ENCODE measurements around the gene TCTN1.
"Not testable (repeated sequence)": the region's sequence is repeated elsewhere in the genome, so short reads cannot be mapped to it uniquely, and the experiment has no call there.

TCTN1 gene

GRCh38 chr12:110587102-110587501, 26.8 kb upstream of the TCTN1 start:
- not testable (repeated sequence) for DNase-seq

DNA sequence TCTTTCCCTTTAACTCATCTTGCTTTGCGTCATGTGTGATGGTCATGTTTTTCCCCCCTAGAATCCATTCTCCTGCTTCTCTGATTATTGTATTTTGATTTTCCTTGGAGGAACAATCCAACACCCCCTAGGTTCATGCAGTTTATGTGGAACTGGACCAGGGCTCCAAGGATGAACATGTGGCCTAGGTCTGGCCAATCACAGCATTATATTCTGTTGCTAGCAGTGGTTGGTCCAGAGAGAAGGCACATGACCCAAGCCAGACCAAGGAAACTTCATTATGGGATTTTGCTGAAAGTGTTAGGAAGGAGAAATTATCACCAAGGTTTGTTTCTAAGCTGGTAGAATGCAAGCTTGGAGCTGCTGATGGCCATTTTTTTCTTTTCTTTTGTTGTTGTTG, 23.9 kb upstream of the TCTN1 start:
- DNase-seq: no peak

DNA sequence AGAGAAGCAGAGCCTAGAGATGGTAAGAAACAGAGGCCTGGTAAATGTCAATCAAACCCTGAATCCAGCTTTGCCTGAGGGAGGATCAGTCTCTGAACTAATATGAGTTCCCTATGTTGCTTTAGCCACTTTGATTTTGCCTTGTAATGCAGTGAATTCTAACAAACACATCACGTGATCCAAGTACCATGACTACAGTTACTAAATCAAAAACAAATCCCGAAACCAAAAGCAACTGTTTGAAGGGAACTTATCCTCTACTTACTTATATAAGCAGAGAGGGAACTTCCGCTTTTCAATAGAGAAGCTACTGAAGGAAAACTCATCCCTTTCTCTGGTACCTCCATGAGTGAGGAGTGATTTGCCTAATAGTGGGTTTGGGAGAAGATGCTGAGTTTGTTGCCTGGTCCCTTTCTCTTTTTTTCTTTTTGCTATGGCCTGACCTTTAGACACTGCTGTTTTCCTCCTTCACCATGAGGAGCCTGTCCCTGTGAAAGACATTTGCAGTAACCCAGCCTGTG, 23.1 kb upstream of the TCTN1 start:
- DNase-seq: no peak

DNA sequence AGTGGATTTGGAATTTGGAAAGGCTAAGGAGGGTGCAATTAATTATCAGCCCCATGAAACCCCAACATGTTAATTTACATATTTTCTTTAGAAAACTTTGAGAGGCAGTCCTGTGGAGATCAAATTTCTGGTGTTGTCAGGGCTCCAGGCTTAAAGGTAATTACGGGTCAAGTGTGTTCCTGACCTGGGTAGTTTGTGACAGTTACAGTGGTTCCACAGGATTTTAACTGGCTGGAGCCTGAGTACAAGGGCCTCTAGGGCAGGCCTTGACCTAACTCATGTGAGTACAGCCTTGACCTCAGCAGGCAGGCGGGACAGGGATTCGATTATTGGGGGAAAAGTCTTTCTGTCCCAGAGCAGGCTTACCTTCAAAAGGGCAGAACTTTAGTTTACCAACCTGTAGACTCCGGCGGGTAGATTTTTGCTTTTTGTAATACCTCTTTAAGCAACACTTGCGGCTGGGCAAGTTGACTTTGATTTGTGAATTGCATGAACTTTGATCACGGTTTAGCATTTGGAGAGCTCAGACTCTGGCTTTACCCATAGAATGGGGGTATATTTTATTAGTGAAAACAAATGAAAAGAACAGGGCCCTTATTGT, 22.4 kb upstream of the TCTN1 start:
- no peak for DNase-seq

DNA sequence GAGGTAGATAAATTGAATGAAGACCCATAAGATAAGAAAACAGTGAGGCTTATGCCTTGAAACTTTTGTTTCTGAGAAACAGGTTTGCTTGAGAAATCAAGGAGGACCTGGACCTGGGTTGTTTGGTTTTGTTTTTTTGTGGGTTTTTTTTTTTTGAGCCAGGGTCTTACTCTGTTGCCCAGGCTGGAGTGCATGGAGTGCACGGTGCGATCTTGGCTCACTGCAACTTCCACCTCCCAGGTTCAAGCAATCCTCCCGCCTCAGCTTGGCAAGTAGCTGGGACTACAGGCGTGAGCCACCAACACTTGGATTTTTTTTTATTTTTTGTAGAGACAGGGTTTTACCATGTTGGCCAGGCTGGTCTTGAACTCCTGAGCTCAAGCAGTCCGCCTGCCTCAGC, 21.9 kb upstream of the TCTN1 start:
- DNase-seq: no peak

GRCh38 chr12:110592919-110593318, 21.0 kb upstream of the TCTN1 start:
- not testable (repeated sequence) for DNase-seq

- no peak for DNase-seq
Measured at GRCh38 chr12:110597885-110598284, 16.0 kb upstream of the TCTN1 start.

DNA sequence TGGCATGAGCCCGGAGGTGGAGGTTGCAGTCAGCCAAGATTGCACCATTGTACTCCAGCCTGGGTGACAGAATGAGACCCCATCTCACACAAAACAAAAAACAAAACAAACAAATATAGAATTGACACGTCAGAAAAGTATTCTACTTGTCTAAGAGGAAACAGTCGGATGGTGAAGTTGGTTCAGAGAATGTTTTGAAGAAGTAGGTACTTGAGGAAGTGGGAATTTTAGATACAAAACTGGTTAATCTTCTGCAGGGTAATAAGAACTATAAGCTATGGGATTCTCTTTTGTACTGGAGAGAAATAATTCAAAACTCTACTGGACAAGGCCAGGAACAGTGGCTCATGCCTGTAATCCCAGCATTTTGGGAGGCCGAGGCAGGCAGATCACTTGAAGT, 14.6 kb upstream of the TCTN1 start:
- no peak for DNase-seq

- DNase-seq: peak in 1 of 2 experiments; percentile 58
Measured at GRCh38 chr12:110600254-110600653, 13.7 kb upstream of the TCTN1 start.

DNA sequence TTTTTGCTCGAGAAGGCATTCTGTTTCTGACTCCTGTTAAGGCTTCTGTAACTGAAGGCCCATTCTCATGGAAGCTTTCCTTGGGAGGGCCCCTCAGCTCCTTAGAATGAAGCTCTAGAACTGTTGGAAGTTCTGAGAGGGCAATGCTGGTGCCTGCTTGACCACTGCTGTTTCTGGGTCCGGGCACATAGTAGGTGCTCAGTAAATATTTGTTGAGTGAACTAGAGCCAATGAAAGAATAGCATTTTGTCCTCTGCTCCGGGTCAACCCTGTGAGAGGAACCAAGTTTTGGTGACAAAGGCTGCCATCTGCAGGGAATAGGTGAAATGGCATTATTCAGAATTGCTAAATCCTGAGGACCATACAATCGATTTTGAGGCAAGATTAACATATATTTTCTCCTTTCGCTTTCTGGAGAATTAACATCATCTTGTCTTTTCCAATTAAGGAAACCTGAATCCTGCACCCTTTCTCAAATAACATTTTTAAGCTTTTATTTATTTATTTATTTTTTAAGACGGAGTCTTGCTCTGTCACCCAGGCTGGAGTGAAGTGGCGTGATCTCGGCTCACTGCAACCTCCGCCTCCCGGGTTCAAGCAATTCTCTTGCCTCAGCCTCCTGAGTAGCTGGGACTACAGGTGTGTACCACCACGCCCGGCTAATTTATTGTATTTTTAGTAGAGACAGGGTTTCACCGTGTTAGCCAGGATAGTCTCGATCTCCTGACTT, 11.7 kb upstream of the TCTN1 start:
- peak in 1 of 2 experiments; percentile 71 for DNase-seq

- no peak for DNase-seq
Measured at GRCh38 chr12:110606253-110606611, 7.7 kb upstream of the TCTN1 start.

DNA sequence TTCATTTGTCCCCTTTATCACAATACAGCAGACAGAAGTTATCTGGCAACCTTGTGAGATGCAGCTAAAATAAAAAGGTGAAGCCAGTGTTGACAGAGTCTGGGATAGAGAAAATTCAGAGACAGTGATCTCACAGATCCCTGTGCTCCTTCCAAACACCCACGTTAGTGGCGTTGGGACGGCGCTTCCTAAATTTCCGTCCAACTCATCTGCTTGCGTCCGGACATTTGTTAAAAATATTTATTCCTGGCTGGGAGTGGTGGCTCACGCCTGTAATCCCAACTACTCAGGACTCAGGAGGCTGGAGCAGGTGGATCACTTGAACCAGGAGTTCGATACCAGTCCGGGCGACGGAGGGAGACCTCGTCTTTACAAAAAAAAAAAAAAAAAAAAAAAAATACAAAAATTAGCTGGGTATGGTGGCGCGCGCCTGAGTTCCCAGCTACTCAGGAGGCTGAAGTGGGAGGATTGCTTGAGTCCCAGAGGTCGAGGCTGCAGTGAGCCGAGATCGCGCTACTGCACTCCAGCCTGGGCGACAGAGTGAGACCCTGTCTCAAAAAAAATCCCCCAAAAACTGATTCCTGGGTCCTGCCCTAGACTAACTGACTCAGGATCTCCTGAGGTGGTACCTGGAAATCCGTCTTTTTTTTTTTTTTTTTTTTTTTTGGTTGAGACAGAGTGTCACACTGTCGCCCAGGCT, 708 bp upstream of the TCTN1 start:
- DNase-seq: no peak

DNA sequence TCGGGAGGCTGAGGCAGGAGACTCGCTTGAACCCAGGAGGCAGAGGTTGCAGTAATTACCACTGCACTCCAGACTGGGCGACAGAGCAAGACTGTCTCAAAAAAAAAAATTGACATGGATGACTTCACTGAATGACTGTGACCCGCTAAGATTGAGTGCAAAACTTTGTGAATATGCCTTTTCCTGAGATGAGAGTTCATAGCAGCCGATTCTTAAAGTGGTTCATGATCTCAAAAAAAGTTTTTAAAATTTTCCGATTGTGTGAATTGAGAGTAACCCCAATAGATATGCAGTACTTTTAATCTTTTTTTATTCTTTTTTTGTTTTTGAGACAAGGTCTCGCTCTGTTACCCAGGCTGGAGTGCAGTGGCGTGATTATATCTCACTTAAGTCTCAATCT, 1.2 kb downstream of the TCTN1 start:
- DNase-seq: no peak

DNA sequence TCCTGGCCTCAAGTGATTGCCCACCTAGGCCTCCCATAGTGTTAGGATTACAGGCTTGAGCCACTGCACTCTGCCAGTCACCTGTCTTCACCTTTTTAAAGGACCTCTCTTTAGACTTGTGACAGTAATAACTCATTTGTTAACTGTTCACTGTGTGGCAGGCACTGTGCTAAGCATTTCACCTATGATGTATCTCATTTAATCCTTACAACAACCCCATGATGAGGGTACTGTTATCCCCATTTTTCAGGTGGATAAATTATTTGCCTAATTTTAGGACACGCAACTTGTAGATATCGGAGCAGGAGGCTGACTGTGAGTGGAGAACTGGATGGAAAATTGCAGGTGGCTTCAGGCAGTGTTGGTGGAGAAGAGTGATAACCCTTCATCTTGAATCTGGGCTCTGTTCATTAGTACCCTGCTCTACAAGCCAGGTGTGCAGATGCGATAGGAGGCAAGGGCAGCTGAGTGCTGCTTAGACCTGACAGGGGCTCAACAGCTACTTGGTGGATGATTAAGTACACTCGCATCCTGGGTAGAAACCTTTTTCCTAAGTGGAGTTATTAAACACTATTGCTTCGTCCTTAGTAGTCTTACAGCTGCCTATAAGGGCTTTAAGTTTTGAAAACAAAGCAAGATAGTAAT, 2.7 kb downstream of the TCTN1 start:
- DNase-seq: no peak

DNA sequence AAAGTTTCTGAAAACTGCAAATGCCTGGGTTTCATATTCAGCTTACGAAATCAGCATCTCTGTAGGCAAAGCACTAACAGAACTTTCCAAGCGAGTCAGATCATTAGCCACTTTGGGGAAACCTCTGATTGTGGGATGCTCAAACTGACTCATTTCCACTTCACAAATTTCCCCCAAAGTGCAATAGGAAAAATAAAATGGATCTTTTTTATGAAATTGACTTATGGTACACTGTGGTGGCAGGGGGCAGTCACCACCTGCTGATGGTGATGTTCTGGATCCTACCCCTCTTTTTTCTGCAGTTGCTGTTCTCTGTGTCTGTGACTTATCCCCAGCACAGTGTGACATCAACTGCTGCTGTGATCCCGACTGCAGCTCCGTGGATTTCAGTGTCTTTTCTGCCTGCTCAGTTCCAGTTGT, 5.6 kb downstream of the TCTN1 start:
- no peak for DNase-seq

DNA sequence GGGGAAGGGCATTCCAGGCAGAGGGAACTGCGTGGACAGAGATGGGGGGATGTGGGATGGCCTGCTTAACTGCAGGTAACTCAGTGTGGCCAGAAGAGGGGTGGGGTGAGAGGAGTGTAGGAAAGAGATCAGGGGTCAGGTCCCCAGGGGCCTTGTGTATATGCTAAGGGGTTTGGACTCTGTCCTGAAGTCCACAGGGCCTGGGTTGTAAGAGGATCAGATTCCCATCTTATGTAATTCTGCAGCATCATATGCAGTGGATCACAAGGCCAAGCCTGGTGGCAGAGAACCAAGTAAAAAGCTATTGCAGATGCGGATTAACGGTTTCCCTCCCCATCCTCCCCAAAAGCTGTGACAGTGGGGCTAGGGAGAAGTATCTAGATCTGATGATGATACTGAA, 8.7 kb downstream of the TCTN1 start:
- DNase-seq: no peak

- no peak for DNase-seq
Measured at GRCh38 chr12:110627500-110628195, 13.7 kb downstream of the TCTN1 start.

DNA sequence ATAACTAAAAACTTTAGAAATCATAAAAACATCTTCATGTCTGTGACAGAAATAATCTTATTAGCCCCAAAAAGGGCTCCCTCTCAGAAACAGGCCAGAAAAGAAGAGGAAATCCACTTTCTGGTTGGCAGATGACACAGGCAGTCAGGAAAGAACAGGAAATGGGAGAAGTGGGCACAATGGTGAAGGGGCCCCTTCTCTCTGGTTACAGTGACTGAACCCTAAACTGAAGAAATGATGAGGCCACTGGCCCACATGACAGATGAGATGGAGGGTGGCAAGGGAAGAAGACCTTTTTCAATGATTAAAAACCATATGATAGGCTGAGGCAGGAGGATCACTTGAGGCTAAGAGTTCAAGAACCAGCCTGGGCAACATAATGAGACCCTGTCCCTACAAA, 21.1 kb downstream of the TCTN1 start:
- DNase-seq: no peak

GRCh38 chr12:110636516-110636915, 22.6 kb downstream of the TCTN1 start:
- no peak for DNase-seq

DNA sequence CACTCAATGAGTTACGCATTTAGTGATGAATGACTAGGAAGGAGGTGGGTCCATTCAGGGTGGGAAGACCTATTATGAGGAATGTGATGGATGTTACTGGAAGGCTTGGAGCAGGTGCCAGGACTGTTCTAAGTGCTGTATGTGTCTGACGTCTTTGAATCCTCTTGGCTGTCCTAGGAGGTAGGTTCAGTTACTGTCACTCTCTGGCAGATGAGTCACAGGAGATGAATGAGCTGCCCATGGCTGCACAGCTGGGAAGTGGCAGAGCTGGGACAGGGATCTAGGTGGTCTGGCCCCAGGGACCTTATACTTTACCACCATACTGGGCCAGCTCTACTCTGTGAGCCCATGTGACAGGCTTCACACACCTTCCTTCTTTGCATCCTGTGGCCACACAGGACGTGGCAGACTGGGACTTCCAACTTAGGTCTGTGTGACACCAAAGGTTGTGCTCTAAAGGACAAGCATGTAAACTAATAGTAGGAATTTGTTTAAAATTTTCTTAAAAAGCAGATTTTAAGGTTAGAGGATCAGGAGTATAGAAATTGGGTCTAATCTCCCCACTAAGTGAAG, 24.0 kb downstream of the TCTN1 start:
- no peak for DNase-seq

- DNase-seq: no peak
Measured at GRCh38 chr12:110638796-110639195, 24.9 kb downstream of the TCTN1 start.

- no peak for DNase-seq
Measured at GRCh38 chr12:110639336-110640141, 25.6 kb downstream of the TCTN1 start.

Data from SW 1271 (cell line).